Measurements from ENCODE around the gene PATL2.

The PATL2 gene

DNA sequence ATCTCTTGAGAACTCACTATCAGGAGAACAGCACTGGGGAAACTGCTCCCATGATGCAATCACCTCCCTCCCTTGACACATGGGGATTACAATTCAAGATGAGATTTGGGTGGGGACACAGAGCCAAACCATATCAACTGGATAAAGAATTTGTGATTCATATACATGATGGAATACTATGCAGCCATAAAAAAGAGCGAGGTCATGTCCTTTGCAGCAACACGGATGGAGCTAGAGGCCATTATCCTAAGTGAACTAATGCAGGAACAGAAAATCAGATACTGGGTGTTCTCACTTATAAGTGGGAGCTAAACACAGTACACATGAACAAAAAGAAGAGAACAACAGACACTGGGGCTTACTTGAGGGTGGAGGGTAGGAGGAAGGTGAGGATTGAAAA lies 64.7 kb downstream of the PATL2 start:
- no peak for DNase-seq

DNA sequence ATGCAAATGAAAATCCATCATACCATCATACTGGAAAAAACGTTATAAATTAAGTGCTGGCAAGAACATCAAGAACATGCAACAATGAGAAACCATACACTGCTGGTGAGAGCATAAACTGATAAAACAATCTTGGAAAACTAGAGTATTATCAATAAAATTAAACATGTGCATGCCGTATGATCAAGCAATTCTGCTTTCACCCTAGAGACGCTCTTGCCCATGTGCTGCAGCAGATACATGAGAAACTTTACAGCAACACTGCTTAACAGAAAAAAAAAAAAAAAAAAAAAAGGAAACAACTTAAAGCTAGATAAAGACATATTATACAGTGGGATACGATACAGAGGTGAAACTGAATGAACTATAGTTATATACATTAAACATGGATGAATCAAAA lies 69.5 kb downstream of the PATL2 start:
- DNase-seq: no peak

DNA sequence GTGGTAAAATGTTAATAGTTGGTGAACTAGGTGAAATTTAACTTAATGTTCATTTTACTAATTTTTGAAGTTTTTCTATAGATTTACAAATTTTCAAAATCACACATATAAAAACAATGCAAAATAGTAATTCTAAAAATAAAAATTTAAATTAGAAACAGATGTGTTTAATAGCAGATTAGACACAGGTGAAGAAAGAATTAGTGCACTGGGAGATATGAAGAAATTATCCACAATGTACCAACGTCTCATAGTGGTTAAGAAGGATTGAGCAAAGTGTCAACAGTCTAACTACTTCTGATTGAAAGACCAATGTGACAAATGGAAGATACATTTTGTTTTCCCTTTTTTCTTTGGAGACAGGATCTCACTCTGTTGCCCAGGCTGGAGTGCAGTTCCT lies 74.1 kb downstream of the PATL2 start:
- DNase-seq: no peak

DNA sequence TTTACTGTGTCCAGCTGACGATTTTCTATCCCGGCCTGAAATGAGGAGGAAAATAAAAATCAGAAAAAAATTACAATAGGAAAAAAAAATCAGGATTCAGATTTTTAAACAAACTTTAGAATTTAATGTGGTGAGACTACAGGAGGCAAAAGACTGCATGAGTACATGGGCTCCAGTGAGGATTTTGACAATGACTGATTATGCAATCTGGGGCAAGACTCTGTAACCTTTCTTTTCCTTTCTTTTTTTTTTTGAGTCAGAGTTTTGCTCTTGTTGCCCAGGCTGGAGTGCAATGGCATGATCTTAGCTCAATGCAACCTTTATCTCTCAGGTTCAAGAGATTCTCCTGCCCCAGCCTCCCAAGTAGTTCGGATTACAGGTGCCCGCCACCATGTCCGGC lies 77.5 kb downstream of the PATL2 start:
- DNase-seq: peak; percentile 70 to 89 (median 83)

DNA sequence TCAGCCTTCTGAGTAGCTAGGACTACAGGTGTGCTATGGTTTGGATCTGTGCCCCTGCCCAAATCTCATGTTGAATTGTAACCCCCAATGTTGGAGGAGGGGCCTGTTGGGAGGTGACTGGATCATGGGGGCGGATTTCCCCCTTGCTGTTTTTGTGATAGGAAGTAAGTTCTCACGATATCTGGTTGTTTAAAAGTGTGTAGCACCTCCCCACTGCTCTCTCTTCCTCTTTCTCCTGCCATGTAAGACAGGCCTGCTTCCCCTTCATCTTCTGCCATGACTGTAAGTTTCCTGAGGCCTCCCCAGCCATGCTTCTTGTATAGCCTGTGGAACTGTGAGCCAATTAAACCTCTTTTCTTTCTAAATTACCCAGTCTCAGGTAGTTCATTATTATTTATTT lies 85.8 kb downstream of the PATL2 start:
- DNase-seq: peak in 1 of 3 donors; percentile 6

DNA sequence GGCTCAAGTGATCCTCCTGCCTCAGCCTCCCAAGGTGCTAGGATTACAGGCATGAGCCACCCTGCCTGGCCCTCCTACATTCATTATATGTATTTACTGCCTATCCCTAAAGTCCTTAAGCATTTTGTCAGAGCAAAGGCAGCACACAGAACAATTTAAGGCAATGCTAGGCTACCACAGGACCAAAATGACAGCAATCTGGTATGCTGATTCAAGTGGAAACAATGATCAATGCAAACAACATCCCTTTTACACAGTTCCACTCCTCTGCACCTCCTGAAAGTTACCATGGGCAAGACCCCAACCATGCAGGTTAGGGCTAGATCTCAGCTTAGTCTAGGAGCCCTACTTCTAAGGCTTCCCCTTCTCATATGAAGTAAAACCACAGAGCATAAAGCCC lies 87.9 kb downstream of the PATL2 start:
- no peak for DNase-seq

DNA sequence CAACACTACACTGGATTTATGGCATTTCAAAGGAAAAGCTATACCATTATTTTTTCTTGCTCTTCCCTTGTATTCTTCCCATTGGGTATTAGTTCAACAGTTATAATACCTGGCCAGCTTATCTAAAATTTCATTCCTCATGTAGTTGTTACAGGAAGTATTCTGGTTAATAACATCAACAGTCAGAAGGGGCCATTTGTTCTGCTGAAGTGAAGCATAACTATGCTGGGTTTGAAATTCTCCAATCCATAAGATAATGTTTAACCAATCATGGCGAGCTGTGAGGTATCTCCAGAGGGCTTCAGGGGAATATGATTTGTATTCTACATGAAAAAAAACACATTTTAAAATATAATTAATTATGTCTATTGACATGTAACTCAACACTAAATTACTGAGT lies 91.0 kb downstream of the PATL2 start:
- no peak for DNase-seq

DNA sequence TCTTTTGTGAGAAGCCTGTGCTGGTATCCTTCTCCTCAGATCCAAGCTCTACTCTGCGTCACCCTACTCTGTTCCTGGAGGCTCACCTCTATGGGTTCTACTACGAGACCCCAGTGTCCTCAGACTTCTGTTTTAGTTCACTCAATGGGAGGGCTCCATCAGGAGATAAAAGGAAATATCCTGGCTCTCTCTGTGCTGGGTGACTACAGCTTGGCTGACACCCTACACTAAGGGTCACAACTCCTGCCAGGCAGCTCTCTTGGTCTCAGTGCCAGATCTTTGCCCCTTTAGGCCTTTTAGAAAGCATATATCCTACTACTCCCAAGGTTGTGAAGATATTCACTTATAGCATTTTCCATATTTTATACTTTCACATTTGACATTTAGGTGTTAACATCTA lies 94.1 kb downstream of the PATL2 start:
- no peak for DNase-seq

Data from suppressor macrophage treated with lipopolysaccharide for 1 hour (primary cell).